Measurements from ENCODE around the gene NR3C1. TPM values are rescaled to one million over a fixed set of nuclear protein-coding genes. Genes with fewer than 3 reads are reported as not detected.

NR3C1 gene
- total RNA-seq, 1 donor from 2014 or later = 0.17 TPM

DNA sequence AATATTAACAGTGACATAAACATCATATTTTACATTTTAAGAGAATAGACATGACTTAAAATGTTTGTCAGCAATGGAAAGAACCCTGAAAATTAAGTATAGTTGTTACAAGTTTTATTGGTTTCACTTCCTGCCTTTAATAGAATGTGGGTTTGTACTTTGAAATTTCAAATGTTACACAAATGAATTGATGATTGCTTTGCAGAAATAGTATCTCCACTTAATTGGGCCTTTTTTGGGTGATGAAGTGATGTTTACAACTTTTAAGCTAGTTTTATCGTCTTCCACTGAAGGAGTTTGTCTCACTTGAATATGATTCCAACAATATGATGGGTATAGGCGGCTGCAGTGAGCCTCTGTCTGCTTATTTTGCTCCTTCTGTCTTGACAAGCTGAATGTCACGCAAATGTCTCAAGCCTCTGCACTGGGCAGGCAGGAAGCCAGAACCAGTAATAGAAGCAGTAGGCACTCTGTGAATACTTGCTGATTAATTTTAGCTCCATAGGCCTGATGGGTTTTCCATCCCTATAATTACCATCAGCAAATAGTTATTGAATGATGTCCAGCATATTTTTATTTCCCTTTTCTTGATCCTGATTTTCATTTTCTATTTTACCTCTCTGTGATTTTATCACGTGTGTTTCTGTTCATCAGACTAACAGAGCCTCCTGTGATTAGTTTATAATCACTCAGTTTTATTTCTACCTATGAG is 10.6 kb upstream of the NR3C1 start:
- no peak overlapping the region for H3K27ac ChIP-seq
- no peaks in the 10 kb centered on the region for H3K79me2 ChIP-seq (ENCODE audit: low read depth)
- no peak for DNase-seq (ENCODE audit: low spot score)
- no peak overlapping the region for H3K4me2 ChIP-seq
- H4K20me1 ChIP-seq (ENCODE audit: low read depth) = no peaks in the 10 kb centered on the region
- H3K9me3 ChIP-seq (ENCODE audit: low read depth) = no peaks in the 10 kb centered on the region
- H3K27me3 ChIP-seq = no peaks in the 10 kb centered on the region
- H2AFZ ChIP-seq (replicated peaks) = no peak overlapping the region
- no peaks in the 10 kb centered on the region for H3K36me3 Mint-ChIP-seq
- no peak overlapping the region for H3K4me3 ChIP-seq
- H3K27ac Mint-ChIP-seq = no peak overlapping the region
- H3K27me3 Mint-ChIP-seq (ENCODE audit: insufficient read depth, low read depth) = no peaks in the 10 kb centered on the region
- H3K9me3 Mint-ChIP-seq = no peaks in the 10 kb centered on the region
- H3F3A ChIP-seq (ENCODE audit: low read depth) = no peaks in the 10 kb centered on the region
- no peaks in the 10 kb centered on the region for H3K36me3 ChIP-seq
- TF ChIP-seq EZH2phosphoT487 (IDR thresholded peaks at IDR 0.05) = no peak
- TF ChIP-seq, protein P1, sequence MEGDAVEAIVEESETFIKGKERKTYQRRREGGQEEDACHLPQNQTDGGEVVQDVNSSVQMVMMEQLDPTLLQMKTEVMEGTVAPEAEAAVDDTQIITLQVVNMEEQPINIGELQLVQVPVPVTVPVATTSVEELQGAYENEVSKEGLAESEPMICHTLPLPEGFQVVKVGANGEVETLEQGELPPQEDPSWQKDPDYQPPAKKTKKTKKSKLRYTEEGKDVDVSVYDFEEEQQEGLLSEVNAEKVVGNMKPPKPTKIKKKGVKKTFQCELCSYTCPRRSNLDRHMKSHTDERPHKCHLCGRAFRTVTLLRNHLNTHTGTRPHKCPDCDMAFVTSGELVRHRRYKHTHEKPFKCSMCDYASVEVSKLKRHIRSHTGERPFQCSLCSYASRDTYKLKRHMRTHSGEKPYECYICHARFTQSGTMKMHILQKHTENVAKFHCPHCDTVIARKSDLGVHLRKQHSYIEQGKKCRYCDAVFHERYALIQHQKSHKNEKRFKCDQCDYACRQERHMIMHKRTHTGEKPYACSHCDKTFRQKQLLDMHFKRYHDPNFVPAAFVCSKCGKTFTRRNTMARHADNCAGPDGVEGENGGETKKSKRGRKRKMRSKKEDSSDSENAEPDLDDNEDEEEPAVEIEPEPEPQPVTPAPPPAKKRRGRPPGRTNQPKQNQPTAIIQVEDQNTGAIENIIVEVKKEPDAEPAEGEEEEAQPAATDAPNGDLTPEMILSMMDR (IDR thresholded peaks at IDR 0.05) = no peak
- no peak for TF ChIP-seq EZH2 (IDR thresholded peaks at IDR 0.05)
- no peak overlapping the region for H3K4me3 Mint-ChIP-seq
- no peaks in the 10 kb centered on the region for H3K4me1 ChIP-seq
- no peak overlapping the region for H3K9ac ChIP-seq
- no peaks in the 10 kb centered on the region for H3K4me1 Mint-ChIP-seq

DNA sequence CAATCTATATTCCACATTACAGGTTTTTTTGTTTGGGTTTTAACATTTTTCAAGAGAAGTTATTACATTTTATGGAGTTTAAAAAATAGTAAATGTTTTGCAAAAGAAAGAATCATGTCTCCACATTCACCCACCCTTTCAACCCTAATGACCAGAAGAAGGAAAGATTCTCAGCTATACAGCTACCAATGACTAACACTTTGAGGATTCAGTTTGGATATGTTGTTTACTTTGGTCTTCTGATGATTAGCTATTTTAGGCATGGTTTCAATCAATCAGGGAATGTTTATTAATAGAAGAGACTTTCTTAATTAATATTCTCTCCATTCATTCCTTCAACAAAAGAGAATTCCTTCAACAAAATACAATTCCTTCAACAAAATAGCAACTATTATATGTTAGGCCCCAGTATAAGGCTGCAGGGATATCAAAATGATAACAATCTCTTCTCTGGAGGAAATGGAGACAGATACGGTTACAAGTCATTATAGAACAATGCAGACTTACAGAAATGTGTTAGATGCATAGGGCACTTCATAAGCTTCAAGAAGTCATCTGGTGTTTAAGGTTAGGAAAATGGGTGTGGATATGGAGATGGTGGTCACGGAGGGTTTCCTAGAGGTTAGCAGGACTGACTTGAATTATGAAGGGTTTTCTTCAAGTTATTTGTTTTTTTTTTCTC is 9.3 kb upstream of the NR3C1 start:
- H3K27me3 ChIP-seq = peaks cover 5% of the 10 kb centered on the region
- H3K4me1 ChIP-seq = no peaks in the 10 kb centered on the region
- no peaks in the 10 kb centered on the region for H3K79me2 ChIP-seq (ENCODE audit: low read depth)
- Mint-ChIP-seq H3K9me3 (no peaks in the 10 kb centered on the region), H3K36me3 (no peaks in the 10 kb centered on the region), H3K27me3 (ENCODE audit: insufficient read depth, low read depth) (no peaks in the 10 kb centered on the region), H3K4me1 (no peaks in the 10 kb centered on the region), H3K4me3 (no peak overlapping the region), H3K27ac (no peak overlapping the region)
- DNase-seq (ENCODE audit: low spot score) = no peak
- H2AFZ ChIP-seq (replicated peaks) = no peak overlapping the region
- H3F3A ChIP-seq (ENCODE audit: low read depth) = no peaks in the 10 kb centered on the region
- no peak overlapping the region for H3K4me2 ChIP-seq
- H3K4me3 ChIP-seq = no peak overlapping the region
- TF ChIP-seq EZH2phosphoT487 (IDR thresholded peaks at IDR 0.05) (no peak), EZH2 (IDR thresholded peaks at IDR 0.05) (no peak)
- TF ChIP-seq, protein P1 (IDR thresholded peaks at IDR 0.05) = no peak
- H3K36me3 ChIP-seq = no peaks in the 10 kb centered on the region
- no peak overlapping the region for H3K9ac ChIP-seq
- no peaks in the 10 kb centered on the region for H3K9me3 ChIP-seq (ENCODE audit: low read depth)
- no peak overlapping the region for H3K27ac ChIP-seq
- no peaks in the 10 kb centered on the region for H4K20me1 ChIP-seq (ENCODE audit: low read depth)

DNA sequence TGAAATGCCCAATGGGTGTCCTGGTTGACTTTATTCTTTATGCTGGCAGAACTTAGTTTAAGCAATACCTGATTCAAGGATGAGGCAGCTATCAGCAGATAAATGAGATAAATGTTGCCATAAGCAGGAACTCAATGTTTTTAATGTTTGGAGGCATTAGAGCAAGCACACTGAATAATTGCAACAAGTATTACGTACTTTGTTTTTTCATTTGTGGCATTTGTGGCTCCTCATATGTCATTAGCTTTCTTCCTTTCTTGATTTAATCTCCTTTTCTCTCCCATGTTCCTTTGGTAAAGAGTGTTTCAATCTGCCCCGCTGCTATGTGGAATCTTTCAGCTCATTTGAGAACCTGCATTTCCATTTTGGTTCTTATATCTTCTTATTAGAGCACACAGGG is 6.4 kb upstream of the NR3C1 start:
- no peak for DNase-seq (ENCODE audit: low spot score)
- Histone ChIP-seq H3K27ac (no peak overlapping the region), H3K9me3 (ENCODE audit: low read depth) (no peaks in the 10 kb centered on the region), H3K36me3 (no peaks in the 10 kb centered on the region), H3K4me3 (no peak overlapping the region), H3F3A (ENCODE audit: low read depth) (peaks cover 7% of the 10 kb centered on the region), H3K79me2 (ENCODE audit: low read depth) (no peaks in the 10 kb centered on the region), H3K27me3 (peaks cover 26% of the 10 kb centered on the region), H3K9ac (no peak overlapping the region), H3K4me2 (no peak overlapping the region), H4K20me1 (ENCODE audit: low read depth) (no peaks in the 10 kb centered on the region), H2AFZ (replicated peaks) (no peak overlapping the region), H3K4me1 (no peaks in the 10 kb centered on the region)
- Mint-ChIP-seq H3K27ac (no peak overlapping the region), H3K9me3 (peaks cover 4% of the 10 kb centered on the region), H3K4me3 (no peak overlapping the region), H3K36me3 (no peaks in the 10 kb centered on the region), H3K27me3 (ENCODE audit: insufficient read depth, low read depth) (no peaks in the 10 kb centered on the region), H3K4me1 (peaks cover 4% of the 10 kb centered on the region)
- no peak for TF ChIP-seq EZH2 (IDR thresholded peaks at IDR 0.05)
- TF ChIP-seq EZH2phosphoT487 (IDR thresholded peaks at IDR 0.05) = no peak

DNA sequence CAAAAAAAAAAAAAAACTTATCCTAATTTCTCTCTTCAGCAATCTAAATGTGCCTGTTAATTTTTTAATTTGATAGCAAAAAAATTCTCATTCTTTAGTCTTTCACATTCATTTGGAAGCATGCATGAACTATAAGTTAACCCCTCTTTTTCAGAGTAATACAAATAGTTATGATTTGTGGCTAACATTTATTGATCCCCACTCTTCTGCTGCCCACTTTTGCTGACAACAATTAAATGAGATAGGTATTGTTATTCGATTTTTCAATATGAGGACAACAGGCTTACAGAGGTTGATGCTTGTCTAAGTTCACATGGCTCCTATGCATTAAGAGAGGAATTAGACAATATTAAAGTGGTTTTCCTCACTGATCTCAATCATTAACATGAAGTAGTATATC is 2.9 kb upstream of the NR3C1 start:
- Histone ChIP-seq H4K20me1 (ENCODE audit: low read depth) (peaks cover 8% of the 10 kb centered on the region), H3F3A (ENCODE audit: low read depth) (peaks cover 18% of the 10 kb centered on the region), H3K9ac (no peak overlapping the region), H2AFZ (replicated peaks) (no peak overlapping the region), H3K9me3 (ENCODE audit: low read depth) (no peaks in the 10 kb centered on the region), H3K4me2 (no peak overlapping the region), H3K79me2 (ENCODE audit: low read depth) (no peaks in the 10 kb centered on the region), H3K4me1 (peaks cover 9% of the 10 kb centered on the region), H3K4me3 (no peak overlapping the region), H3K27ac (no peak overlapping the region), H3K27me3 (peaks cover 61% of the 10 kb centered on the region), H3K36me3 (no peaks in the 10 kb centered on the region)
- peaks cover 9% of the 10 kb centered on the region for H3K4me1 Mint-ChIP-seq
- no peaks in the 10 kb centered on the region for H3K36me3 Mint-ChIP-seq
- H3K27me3 Mint-ChIP-seq (ENCODE audit: insufficient read depth, low read depth) = peaks cover 12% of the 10 kb centered on the region
- no peak overlapping the region for H3K27ac Mint-ChIP-seq
- peaks cover 4% of the 10 kb centered on the region for H3K9me3 Mint-ChIP-seq
- H3K4me3 Mint-ChIP-seq = peak overlapping the region; percentile 97
- no peak for TF ChIP-seq EZH2 (IDR thresholded peaks at IDR 0.05)
- TF ChIP-seq, protein P1 (IDR thresholded peaks at IDR 0.05) = no peak
- no peak for TF ChIP-seq EZH2phosphoT487 (IDR thresholded peaks at IDR 0.05)
- DNase-seq (ENCODE audit: low spot score) = no peak

All from neural progenitor cell (in vitro differentiated cells).